GM12891 (cell line): ENCODE measurements around the gene STRN.
"Not testable (repeated sequence)": the region's sequence is repeated elsewhere in the genome, so short reads cannot be mapped to it uniquely, and the experiment has no call there.

Source experiments
- DNase-seq: peaks from one replicate; pipeline ENCODE4 v3.0.0; 2011; ENCODE audit warnings: low spot score; ENCODE audit not compliant: insufficient read length
- FAIRE-seq: peaks from 2 replicates; lab custom pipeline; 2011; peaks lifted over from hg19 to GRCh38; lab: Jason Lieb, UNC
- PAX5 ChIP-seq: IDR thresholded peaks from 2 replicates; pipeline ENCODE4 v1.6.1; 2011; ENCODE audit warnings: low read length, moderate library complexity, mild to moderate bottlenecking; ENCODE audit not compliant: insufficient read depth, severe bottlenecking
- POLR2A ChIP-seq: IDR thresholded peaks from 2 replicates; pipeline ENCODE4 v1.6.1; 2011; ENCODE audit warnings: low read depth, low read length, control low read depth
- POLR2AphosphoS5 ChIP-seq: IDR thresholded peaks from 2 replicates; pipeline ENCODE4 v1.6.1; 2011; ENCODE audit warnings: low read depth, low read length, control low read depth
- POU2F2 ChIP-seq: IDR thresholded peaks from 2 replicates; pipeline ENCODE4 v1.6.1; 2011; ENCODE audit warnings: low read depth, mild to moderate bottlenecking, control low read depth, low read length, moderate library complexity
- SPI1 ChIP-seq: IDR thresholded peaks from 2 replicates; pipeline ENCODE4 v1.6.1; 2011; ENCODE audit warnings: low read depth, low read length, control low read depth
- TAF1 ChIP-seq: IDR thresholded peaks from 2 replicates; pipeline ENCODE4 v1.6.1; 2011; ENCODE audit warnings: low read depth, low read length, control low read depth

Gene STRN

DNA sequence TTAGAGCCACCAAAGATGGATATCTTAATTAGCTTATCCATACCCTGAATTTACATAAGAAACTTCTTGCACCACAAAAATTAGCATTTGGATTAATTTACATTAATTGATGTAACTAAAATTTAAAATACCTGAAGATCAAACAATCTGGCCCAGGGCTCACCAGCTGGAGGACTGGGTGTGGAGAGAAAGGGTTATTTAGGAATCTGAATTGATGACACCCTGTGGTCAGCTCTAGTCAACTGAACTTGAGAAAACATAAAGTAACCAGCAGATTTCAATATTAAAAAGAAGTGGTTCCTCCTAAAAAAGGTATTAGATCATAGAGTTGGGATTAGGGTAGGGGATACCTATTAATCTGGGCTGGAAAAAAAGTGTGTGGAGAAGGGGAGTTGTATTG, 122.5 kb downstream of the STRN start:
- DNase-seq = no peak
- no peak for TF ChIP-seq POLR2A
- TF ChIP-seq SPI1 = no peak
- no peak for TF ChIP-seq POLR2AphosphoS5
- TF ChIP-seq POU2F2 = no peak
- TF ChIP-seq PAX5 = no peak
- no peak for TF ChIP-seq TAF1
- no peak for FAIRE-seq

GRCh38 chr2:36839976-36840617, 126.2 kb downstream of the STRN start:
- FAIRE-seq = no peak
- TF ChIP-seq POU2F2 = no peak
- no peak for TF ChIP-seq POLR2A
- TF ChIP-seq POLR2AphosphoS5 = no peak
- no peak for TF ChIP-seq PAX5
- TF ChIP-seq SPI1 = no peak
- TF ChIP-seq TAF1 = no peak

GRCh38 chr2:36834731-36835524, 131.4 kb downstream of the STRN start:
- DNase-seq = no peak
- no peak for TF ChIP-seq PAX5
- no peak for TF ChIP-seq POLR2AphosphoS5
- no peak for FAIRE-seq

More at GRCh38 chr2:36839976-36840617, 126.2 kb downstream of the STRN start:
- no peak for DNase-seq

- no peak for DNase-seq
- TF ChIP-seq TAF1 = no peak
- TF ChIP-seq PAX5 = no peak
- no peak for TF ChIP-seq SPI1
- no peak for TF ChIP-seq POLR2A
- no peak for TF ChIP-seq POLR2AphosphoS5
- TF ChIP-seq POU2F2 = no peak
- no peak for FAIRE-seq
These were observed 132.1 kb downstream of the STRN start for GRCh38 chr2:36834203-36834602.

DNA sequence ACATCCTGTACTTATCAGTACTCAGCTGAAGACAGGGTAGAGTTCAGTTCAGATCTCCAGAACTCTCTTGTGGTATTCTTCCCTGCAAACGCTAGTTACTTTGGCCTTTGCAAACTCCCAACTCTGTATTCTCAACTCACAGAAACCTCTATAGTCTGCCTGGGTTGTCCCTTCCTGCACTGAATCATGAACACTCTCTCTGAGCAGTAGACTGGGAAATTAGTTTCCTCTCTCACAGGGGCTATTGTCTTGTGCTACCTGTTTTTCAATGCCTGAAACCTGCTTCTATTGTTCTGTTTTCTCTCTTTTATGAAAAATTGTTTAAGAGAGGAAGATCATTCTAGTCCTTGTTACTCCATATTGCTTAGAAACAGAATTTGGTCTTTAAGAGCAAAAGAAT, 135.2 kb downstream of the STRN start:
- DNase-seq (no peak), FAIRE-seq (no peak)
- no peak for TF ChIP-seq TAF1
- no peak for TF ChIP-seq POLR2AphosphoS5

DNA sequence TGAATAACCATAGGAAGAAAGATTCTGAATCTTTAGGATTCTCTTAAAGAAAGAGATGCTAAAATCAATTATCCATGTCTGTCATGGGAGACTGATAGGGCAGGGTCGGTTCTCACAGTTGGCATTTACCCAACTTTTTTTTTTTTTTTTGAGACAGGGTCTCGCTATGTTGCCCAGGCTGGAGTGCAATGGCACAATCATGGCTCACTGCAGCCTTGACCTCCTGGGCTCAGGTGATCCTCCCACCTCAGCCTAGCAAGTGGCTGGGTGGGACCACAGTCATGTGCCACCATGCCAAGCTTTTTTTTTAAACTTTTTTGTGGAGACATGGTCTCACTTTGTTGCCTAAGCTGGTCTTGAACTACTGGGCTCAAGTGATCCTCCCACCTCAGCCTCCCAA, 141.7 kb downstream of the STRN start:
- FAIRE-seq, DNase-seq: not testable (repeated sequence)

GRCh38 chr2:36824273-36824672, 142.1 kb downstream of the STRN start:
- no peak for TF ChIP-seq POLR2AphosphoS5
- DNase-seq (no peak), FAIRE-seq (no peak)

DNA sequence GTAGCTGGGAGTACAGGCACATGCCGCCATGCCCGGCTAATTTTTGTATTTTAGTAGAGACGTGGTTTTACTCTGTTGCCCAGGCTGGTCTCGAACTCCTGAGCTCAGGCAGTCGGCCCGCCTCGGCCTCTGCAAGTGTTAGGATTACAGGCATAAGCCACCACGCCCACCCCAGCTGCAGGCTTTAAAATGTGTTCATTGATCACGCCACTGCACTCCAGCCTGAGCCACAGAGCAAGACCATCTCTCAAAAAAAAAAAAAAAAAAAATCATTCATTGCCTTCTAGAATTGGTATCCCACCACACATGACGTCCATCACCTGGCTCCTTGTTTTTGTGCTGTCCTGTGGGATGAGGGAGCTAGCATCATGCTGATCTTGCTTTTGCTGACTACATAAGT, 142.5 kb downstream of the STRN start:
- no peak for FAIRE-seq
- TF ChIP-seq POLR2AphosphoS5 = no peak
- no peak for TF ChIP-seq PAX5
- no peak for TF ChIP-seq TAF1
- TF ChIP-seq POU2F2 = no peak
- no peak for TF ChIP-seq POLR2A
- no peak for TF ChIP-seq SPI1
- no peak for DNase-seq

- FAIRE-seq = no peak
- TF ChIP-seq POLR2A (no peak), POU2F2 (no peak), TAF1 (no peak), POLR2AphosphoS5 (no peak), SPI1 (no peak), PAX5 (no peak)
- DNase-seq = no peak
These were observed 145.3 kb downstream of the STRN start for GRCh38 chr2:36820942-36821605.

DNA sequence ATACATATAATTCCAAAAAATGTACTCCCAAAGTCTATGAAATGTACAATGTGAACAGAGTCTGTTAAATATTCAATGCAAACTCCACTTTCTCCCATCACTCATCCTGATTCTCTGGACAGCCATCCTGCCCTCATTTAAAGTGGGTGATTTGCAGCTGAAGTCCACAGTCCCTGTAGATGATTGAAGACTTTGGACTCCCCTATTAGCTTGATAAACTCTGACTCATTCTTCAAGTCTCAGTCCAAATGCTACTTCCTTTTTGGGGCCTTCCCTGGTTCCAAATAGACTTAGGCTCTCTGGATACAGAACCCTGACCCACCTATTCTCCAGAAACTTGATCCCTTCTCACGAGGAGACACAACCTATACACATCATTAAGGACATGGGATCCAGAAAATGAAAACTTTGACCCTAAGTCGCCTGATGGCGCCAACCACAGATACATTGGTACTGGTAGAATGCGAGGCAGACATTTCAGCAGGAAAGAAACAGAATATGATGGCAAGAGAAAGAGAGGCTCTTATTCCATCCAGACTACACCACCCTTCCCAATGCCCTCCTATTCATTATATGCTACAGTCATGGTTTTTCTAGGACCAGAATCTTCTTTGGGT, 147.1 kb downstream of the STRN start:
- FAIRE-seq (no peak), DNase-seq (no peak)
- TF ChIP-seq POLR2A = no peak
- no peak for TF ChIP-seq SPI1
- TF ChIP-seq POU2F2 = no peak
- no peak for TF ChIP-seq POLR2AphosphoS5
- no peak for TF ChIP-seq PAX5
- no peak for TF ChIP-seq TAF1
